Measurements from ENCODE around the gene BIRC6. TPM values are rescaled to one million over a fixed set of nuclear protein-coding genes. Genes with fewer than 3 reads are reported as not detected.
"Not testable (repeated sequence)": the region's sequence is repeated elsewhere in the genome, so short reads cannot be mapped to it uniquely, and the experiment has no call there.

Gene BIRC6
- polyA plus RNA-seq, 6 donors from 2014 or later, result 16.3 to 47.1 (median 35.8) TPM

DNA sequence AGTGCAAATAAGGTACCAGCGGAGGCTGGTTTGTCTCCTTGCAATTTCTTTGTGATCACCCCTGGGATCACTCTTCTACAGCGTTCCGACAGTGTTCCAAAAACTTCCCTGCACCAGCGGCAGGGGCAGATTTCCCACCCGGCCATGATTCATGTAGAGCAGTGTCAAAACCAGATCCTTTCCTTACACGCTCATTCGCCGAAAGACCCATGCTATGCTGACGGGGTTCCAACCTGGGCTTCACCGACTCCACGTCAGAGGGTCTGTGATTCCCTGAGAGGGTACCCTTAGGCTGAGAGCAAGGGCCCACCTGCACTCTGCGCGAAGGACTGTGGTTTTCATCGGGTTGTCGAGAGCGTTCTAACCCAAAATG, 270.6 kb downstream of the BIRC6 start:
- DNase-seq (no peak), ATAC-seq (ENCODE audit: low read depth in 2 of 2) (peak; percentile 20 to 23)
- H3K27ac Mint-ChIP-seq, result peak overlapping the region in 5 of 6 donors; percentile 74 to 98 (median 95)
- H3K4me3 Mint-ChIP-seq, result peak overlapping the region; percentile 86 to 98 (median 96)
- no peaks in the 10 kb centered on the region for H3K27me3 Mint-ChIP-seq
- peaks cover 0 to 4% of the 10 kb centered on the region in 2 donors for H3K36me3 Mint-ChIP-seq
- peaks cover 22 to 32% (median 30%) of the 10 kb centered on the region in 3 donors for H3K4me1 Mint-ChIP-seq
- no peaks in the 10 kb centered on the region for H3K9me3 Mint-ChIP-seq

DNA sequence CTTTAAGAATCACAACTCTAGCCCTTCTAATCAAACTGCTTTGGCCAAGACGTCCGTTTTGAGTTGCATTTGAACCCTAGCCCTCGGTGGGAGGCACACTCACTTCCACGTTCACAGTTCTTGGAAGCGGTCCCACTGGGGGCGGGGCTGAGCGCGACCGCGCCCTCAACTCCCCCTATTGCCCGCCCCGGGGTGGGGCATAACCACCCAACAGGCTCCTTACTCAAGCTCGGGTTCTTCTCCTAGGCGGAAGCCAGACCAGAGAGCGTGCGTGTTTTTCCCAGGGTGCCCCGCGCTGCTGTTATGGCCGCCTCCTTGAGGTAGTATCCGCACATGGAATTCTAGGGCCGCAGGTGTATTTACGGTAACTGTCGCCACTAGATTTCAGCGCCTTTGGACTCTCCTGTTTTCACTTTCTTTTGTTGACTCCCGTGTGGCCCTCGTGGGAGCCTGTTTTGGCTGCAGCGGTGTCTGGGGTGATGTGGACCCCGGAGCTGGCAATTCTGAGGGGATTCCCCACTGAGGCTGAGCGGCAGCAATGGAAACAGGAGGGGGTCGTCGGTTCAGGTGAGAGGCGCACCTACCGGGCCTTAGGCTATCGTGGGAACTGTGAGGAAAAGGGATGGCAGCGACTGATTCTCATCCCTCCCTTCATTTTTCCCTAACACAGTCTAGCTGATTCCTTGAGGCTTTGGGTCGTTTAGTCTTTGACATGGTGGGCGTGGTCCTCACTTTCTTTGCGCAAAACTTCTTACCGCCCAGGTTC, 271.2 kb downstream of the BIRC6 start, which contains the start of gene TTC27:
TTC27 (plus strand) TSS at position 237 of the 766 bp plus-strand sequence; CDS start at position 480, 243 bp downstream.
- Mint-ChIP-seq H3K9me3 (no peaks in the 10 kb centered on the region), H3K36me3 (no peaks in the 10 kb centered on the region), H3K27ac (peak within 1 kb of the TSS; percentile 75 to 98 (median 95)), H3K27me3 (no peaks in the 10 kb centered on the region), H3K4me3 (peak within 1 kb of the TSS; percentile 86 to 98 (median 96)), H3K4me1 (peaks cover 22 to 32% (median 30%) of the 10 kb centered on the region in 3 donors)
- ATAC-seq (ENCODE audit: low read depth in 2 of 2) (peak; percentile 99), DNase-seq (peak; percentile 93)

DNA sequence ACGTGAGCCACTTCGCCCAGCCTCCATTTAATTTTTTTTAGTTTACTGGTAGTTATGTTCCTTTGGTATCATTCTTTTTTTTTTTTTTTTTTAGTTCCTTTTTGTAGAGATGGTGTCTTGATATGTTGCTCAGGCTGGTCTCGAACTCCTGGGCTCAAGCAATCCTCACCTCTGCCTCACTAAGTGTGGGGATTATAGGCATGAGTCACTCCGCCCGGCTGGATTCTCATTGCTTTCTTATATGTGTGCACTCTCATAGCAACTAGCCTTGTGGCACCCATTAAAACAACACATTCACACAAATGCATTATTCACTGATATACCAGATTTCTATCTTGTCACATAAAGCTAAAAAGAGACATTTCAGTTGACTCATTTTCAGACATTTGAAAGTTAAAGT, 275.3 kb downstream of the BIRC6 start:
- Mint-ChIP-seq H3K27ac (no peak overlapping the region), H3K9me3 (no peaks in the 10 kb centered on the region), H3K36me3 (peaks cover 0 to 5% of the 10 kb centered on the region in 2 donors), H3K27me3 (no peaks in the 10 kb centered on the region), H3K4me3 (peak overlapping the region in 3 of 8 donors; percentile 9 to 86 (median 22)), H3K4me1 (peaks cover 21 to 28% (median 28%) of the 10 kb centered on the region in 3 donors)
- ATAC-seq (ENCODE audit: low read depth in 2 of 2) (no peak), DNase-seq (no peak)

DNA sequence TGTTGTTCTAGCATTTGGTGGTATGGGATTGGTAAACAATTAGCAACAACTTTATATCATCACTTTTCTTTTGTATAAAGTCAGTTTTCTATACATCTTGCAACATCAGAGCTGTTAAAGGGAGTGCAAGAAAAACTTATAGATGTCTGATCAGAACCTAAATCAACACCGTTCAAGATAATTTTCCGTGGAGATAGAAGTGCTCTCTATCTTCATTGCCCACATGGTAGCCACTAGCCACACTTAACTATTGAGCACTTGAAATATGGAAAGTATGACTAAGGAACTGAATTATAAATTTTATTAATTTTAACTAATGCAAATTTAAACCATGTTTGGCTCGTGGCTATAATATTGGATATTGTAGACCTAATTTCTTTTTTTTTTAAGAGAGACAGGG, 276.2 kb downstream of the BIRC6 start:
- Mint-ChIP-seq H3K36me3 (peaks cover 0 to 5% of the 10 kb centered on the region in 2 donors), H3K9me3 (no peaks in the 10 kb centered on the region), H3K4me1 (peaks cover 12 to 19% (median 19%) of the 10 kb centered on the region in 3 donors), H3K4me3 (no peak overlapping the region), H3K27me3 (no peaks in the 10 kb centered on the region), H3K27ac (no peak overlapping the region)
- ATAC-seq (ENCODE audit: low read depth in 2 of 2) (no peak), DNase-seq (no peak)

DNA sequence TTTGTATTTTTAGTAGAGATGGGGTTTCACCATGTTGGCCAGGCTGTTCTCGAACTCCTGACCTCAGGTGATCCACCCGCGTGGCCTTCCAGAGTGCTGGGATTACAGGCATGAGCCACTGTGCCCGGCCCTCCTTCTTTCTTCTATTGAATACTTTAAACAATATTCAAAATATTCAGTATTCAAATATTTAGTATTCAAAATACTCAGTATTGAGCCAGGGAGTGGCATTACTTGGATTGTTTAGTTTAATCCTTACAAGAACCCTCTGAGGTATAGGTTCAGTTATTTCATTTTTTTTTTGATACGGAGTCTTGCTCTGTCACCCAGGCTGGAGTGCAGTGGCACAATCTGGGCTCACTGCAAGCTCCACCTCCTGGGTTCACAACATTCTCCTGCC, 281.7 kb downstream of the BIRC6 start:
- ATAC-seq (ENCODE audit: low read depth in 2 of 2); H3K4me1 Mint-ChIP-seq; H3K36me3 Mint-ChIP-seq; H3K4me3 Mint-ChIP-seq; H3K27me3 Mint-ChIP-seq; H3K9me3 Mint-ChIP-seq; DNase-seq; H3K27ac Mint-ChIP-seq: not testable (repeated sequence)

DNA sequence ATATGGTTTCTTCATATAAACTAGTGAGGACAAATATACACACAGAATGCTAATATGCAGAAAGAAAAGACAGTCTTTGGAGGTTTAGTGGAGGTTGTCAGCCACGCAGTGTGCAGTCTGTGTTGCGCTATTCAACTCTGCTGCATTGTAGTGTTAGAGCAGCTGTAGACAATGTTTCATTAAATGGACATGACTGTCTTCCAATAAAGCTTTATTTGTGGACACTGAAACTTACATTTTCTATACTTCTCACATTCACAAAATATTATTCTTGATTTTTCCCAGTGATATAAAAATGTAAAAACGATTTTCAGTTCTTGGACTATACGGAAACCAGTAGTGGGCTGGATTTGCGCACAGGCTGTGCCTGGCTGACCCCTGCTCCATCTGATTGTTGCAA, 284.4 kb downstream of the BIRC6 start:
- Mint-ChIP-seq H3K27me3 (no peaks in the 10 kb centered on the region), H3K4me3 (no peak overlapping the region), H3K27ac (no peak overlapping the region), H3K4me1 (peaks cover 0 to 3% (median 2%) of the 10 kb centered on the region in 3 donors), H3K36me3 (peaks cover 0 to 12% of the 10 kb centered on the region in 2 donors), H3K9me3 (no peaks in the 10 kb centered on the region)
- DNase-seq (no peak), ATAC-seq (ENCODE audit: low read depth in 2 of 2) (no peak)

DNA sequence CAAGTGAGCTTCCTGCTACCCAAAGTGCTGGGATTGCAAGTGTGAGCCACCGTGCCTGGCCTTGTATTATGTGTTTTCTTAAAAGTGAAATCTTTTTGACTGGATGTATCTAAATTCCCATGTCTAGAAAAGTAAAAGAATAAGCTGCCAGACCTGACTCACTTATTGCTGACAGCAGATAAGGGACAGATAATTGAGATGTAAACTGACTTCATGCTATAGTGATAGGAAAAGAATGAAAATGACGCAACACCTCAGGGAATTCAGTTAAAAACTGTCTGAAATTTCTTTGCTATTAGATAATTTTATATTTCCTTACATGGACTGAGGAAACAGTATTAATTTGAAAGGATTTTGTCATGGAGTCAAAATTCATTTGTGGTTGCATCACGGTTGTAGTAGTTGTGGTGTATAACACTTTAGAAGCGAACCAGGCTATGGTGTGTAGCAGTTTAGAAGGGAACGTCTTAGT, 290.4 kb downstream of the BIRC6 start:
- ATAC-seq (ENCODE audit: low read depth in 2 of 2) (no peak), DNase-seq (no peak)
- H3K27me3 Mint-ChIP-seq, result no peaks in the 10 kb centered on the region
- peak overlapping the region in 1 of 6 donors; percentile 27 for H3K27ac Mint-ChIP-seq
- peaks cover 0 to 4% (median 2%) of the 10 kb centered on the region in 3 donors for H3K4me1 Mint-ChIP-seq
- H3K4me3 Mint-ChIP-seq, result no peak overlapping the region
- no peaks in the 10 kb centered on the region for H3K9me3 Mint-ChIP-seq
- H3K36me3 Mint-ChIP-seq, result peaks cover 12 to 28% of the 10 kb centered on the region in 2 donors

DNA sequence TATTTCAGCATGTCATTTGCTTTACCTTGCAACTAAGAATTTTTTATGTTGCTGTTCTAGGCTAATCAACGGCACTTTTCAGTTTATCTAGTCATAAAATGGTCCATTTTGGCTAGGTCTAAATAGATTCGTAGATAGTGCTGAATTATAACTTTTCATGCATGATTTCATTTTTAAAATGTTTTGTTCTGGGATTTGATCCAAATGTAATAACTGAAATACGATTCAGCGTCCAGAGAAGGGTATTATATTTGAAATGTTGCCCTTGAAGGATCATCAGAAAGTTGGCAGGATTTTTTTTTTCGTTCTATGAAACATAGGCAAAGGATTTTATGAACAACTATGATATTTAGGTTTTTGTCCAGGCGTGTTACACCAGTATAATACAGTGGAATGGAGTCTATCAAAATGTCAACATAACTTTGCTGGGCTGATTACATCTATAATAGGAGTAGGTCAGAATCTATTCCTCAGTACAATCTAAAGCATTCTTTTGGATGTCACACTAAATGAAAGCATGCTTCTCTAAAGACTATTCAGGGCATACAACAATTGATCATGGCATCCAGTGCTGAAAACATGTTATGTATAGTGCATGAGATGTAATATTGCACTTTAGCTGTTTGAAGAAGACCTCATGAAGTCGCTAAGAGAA, 295.9 kb downstream of the BIRC6 start:
- DNase-seq, result no peak
- Mint-ChIP-seq H3K4me1 (peaks cover 0 to 4% (median 0%) of the 10 kb centered on the region in 3 donors), H3K4me3 (no peak overlapping the region), H3K9me3 (no peaks in the 10 kb centered on the region), H3K27ac (peak overlapping the region in 1 of 6 donors; percentile 37), H3K27me3 (no peaks in the 10 kb centered on the region), H3K36me3 (peaks cover 21 to 22% of the 10 kb centered on the region in 2 donors)
- no peak for ATAC-seq (ENCODE audit: low read depth in 2 of 2)

DNA sequence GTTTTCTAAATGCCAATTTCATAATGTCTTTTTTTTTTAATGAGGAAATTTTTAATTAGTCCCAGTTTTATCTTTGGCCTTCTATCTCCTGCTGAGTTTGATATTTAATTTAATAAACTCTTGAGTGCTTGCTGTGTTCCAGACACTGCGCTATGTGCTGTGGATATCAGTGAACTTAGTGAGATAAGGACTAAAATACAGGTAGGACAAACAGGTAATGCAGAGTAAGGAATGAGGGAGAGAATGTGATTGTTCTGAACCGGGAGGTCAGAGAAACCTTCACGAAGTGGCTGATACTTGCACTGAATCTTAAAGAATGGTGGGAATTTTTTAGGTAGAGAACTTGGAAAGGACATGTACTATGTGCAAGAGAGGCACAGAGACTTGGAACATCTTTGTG, 299.2 kb downstream of the BIRC6 start:
- Mint-ChIP-seq H3K36me3 (peaks cover 14 to 23% of the 10 kb centered on the region in 2 donors), H3K27me3 (no peaks in the 10 kb centered on the region), H3K27ac (peak overlapping the region in 2 of 6 donors; percentile 52 to 80), H3K4me1 (peaks cover 0 to 4% (median 0%) of the 10 kb centered on the region in 3 donors), H3K4me3 (no peak overlapping the region), H3K9me3 (peaks cover 0 to 5% (median 0%) of the 10 kb centered on the region in 7 donors)
- ATAC-seq (ENCODE audit: low read depth in 2 of 2) (no peak), DNase-seq (no peak)

DNA sequence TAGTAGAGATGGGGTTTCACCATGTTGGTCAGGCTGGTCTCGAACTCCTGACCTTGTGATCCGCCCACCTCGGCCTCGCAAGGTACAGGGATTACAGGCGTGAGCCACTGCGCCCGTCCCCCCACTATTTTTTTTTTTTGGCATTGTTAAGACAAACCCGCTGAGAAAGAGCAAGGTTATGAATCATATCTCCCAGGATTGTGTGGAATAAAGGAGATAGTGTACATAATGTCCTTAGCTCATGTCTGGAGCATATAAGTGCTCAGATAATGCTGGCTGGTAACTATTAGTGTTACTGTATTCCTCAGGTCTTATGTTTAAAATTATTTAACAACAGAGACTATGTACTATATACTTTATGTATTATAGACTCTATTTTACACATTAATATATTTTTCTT, 307.0 kb downstream of the BIRC6 start:
- Mint-ChIP-seq H3K27ac (no peak overlapping the region), H3K36me3 (peaks cover 8 to 11% of the 10 kb centered on the region in 2 donors), H3K27me3 (no peaks in the 10 kb centered on the region), H3K4me3 (no peak overlapping the region), H3K9me3 (peaks cover 0 to 5% (median 0%) of the 10 kb centered on the region in 7 donors), H3K4me1 (peaks cover 7 to 23% (median 12%) of the 10 kb centered on the region in 3 donors)
- no peak for ATAC-seq (ENCODE audit: low read depth in 2 of 2)
- DNase-seq, result no peak

DNA sequence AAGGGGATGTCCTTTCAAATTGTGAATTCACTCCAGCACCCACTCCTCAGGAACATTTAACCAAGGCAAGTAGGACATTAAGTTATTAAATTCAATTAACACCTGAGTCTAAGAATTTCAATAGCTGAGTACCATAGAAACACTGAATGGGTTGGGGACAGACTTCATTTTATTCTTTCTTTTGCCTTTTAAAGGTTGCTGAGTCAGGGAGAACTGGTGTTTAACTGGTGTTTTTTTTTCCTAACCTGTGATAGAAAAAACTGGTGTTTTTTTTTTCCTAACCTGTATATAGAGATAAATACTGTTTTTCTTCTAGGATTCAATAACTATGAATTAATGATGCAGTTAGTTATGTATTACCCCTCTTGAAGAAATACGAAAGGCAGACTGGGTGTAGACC, 309.9 kb downstream of the BIRC6 start:
- H3K4me1 Mint-ChIP-seq, result peaks cover 3 to 13% (median 5%) of the 10 kb centered on the region in 3 donors
- DNase-seq (no peak), ATAC-seq (ENCODE audit: low read depth in 2 of 2) (no peak)
- H3K27ac Mint-ChIP-seq, result no peak overlapping the region
- H3K9me3 Mint-ChIP-seq, result no peaks in the 10 kb centered on the region
- peaks cover 0 to 13% of the 10 kb centered on the region in 2 donors for H3K36me3 Mint-ChIP-seq
- no peaks in the 10 kb centered on the region for H3K27me3 Mint-ChIP-seq
- peak overlapping the region in 1 of 8 donors; percentile 26 for H3K4me3 Mint-ChIP-seq

DNA sequence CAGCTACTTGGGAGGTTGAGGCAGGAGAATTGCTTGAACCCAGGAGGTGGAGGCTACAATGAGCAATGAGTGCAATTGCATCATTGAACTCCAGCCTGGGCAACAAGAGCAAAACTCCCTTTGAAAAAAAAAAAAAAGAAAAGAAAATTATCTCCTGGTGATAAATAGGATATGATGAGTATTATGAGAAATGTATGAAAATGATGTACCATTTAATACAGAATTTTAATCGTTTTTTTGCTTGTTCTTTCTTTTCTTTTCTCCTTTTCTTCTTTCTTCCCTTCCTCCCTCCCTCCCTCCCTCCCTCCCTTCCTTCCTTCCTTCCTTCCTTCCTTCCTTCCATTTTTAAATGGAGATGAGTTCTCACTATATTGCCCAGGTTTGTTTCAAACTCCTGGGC, 311.4 kb downstream of the BIRC6 start:
- peaks cover 0 to 25% of the 10 kb centered on the region in 2 donors for H3K36me3 Mint-ChIP-seq
- no peak for ATAC-seq (ENCODE audit: low read depth in 2 of 2)
- no peak overlapping the region for H3K27ac Mint-ChIP-seq
- H3K4me1 Mint-ChIP-seq, result no peaks in the 10 kb centered on the region
- H3K9me3 Mint-ChIP-seq, result no peaks in the 10 kb centered on the region
- DNase-seq, result no peak
- H3K27me3 Mint-ChIP-seq, result no peaks in the 10 kb centered on the region
- no peak overlapping the region for H3K4me3 Mint-ChIP-seq

Data from naive B cell (primary cell).